ENCODE measurements around the gene GRAMD4.

The GRAMD4 gene

DNA sequence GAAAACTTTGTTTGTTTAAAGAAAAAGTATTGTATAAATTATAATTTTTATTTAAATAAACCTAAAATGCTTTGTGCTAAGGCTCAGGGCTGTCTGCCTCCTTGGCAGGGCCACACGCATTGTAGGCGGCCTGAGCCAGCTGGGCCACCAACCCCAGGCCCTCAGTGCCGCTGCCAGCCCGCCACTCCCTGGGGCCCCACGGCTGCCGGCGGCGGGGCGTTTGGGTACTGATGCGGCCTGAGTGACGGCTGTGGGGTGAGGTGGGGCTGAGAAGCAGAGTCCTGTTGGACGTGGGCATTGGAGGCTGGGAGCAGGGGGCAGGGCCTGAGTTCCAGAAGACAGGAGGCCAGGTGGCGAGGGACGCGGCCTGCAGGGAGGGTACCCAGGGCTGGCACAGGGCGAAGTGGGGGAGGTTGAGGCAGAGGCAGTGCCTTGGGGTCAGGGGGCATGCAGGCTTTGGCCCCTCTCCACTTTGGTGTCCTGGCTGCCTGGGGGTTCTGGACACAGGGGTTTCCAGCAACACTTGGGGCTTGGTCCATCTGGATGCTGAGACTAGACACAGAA lies 59.6 kb downstream of the GRAMD4 start:
- Histone ChIP-seq H3K4me1 (ENCODE audit: low read length) (no peaks in the 10 kb centered on the region), H3K79me2 (ENCODE audit: low read length) (no peaks in the 10 kb centered on the region), H4K20me1 (ENCODE audit: insufficient read depth, low read length) (no peaks in the 10 kb centered on the region), H3K4me2 (ENCODE audit: low read depth, low read length) (no peak overlapping the region), H2AFZ (ENCODE audit: low read length) (no peak overlapping the region), H3K9ac (ENCODE audit: low read length) (no peak overlapping the region), H3F3A (ENCODE audit: insufficient read depth, low read length) (0 out of 2 replicates have a peak, but pooled peaks cover 6% of the 10 kb centered on the region), H3K9me3 (replicated peaks; ENCODE audit: insufficient read depth, low read length) (no peaks in the 10 kb centered on the region), H3K4me3 (ENCODE audit: low read length) (no peak overlapping the region), H3K9me2 (replicated peaks; ENCODE audit: insufficient read depth, low read length) (no peaks in the 10 kb centered on the region), H3K27ac (ENCODE audit: low read length) (no peak overlapping the region), H3K27me3 (replicated peaks; ENCODE audit: insufficient read depth, low read length) (no peaks in the 10 kb centered on the region), H3K36me3 (replicated peaks; ENCODE audit: insufficient read depth, low read length) (no peaks in the 10 kb centered on the region)
- TF ChIP-seq, protein P1, sequence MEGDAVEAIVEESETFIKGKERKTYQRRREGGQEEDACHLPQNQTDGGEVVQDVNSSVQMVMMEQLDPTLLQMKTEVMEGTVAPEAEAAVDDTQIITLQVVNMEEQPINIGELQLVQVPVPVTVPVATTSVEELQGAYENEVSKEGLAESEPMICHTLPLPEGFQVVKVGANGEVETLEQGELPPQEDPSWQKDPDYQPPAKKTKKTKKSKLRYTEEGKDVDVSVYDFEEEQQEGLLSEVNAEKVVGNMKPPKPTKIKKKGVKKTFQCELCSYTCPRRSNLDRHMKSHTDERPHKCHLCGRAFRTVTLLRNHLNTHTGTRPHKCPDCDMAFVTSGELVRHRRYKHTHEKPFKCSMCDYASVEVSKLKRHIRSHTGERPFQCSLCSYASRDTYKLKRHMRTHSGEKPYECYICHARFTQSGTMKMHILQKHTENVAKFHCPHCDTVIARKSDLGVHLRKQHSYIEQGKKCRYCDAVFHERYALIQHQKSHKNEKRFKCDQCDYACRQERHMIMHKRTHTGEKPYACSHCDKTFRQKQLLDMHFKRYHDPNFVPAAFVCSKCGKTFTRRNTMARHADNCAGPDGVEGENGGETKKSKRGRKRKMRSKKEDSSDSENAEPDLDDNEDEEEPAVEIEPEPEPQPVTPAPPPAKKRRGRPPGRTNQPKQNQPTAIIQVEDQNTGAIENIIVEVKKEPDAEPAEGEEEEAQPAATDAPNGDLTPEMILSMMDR (IDR thresholded peaks at IDR 0.05; ENCODE audit: low read length): no peak
- TF ChIP-seq EZH2 (optimal IDR thresholded peaks at IDR 0.05; ENCODE audit: low read depth, low read length) (no peak), EZH2phosphoT487 (IDR thresholded peaks at IDR 0.05; ENCODE audit: low read length) (no peak)
- DNase-seq: no peak

DNA sequence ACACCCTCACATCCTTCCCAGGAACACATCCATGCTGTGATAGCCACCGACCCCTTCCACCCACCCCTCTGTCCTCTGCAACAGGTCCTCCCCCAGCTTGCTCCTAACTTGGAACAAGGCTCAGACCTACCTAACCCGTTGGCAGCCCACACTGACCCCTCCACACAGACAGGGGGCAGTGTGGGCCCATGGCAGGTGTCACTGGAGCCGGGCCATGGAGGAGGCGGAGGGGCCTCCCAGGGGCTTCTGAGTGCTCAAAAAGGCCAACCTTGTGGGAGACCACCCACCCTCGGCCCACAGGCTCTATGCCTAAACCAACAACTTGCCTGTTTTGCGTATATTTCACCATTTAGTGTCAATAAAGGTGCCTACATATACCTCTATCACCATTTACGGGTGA lies 60.8 kb downstream of the GRAMD4 start:
- H3K4me2 ChIP-seq (ENCODE audit: low read depth, low read length): no peak overlapping the region
- no peaks in the 10 kb centered on the region for H3K36me3 ChIP-seq (replicated peaks; ENCODE audit: insufficient read depth, low read length)
- no peaks in the 10 kb centered on the region for H3K79me2 ChIP-seq (ENCODE audit: low read length)
- no peaks in the 10 kb centered on the region for H3K9me2 ChIP-seq (replicated peaks; ENCODE audit: insufficient read depth, low read length)
- DNase-seq: no peak
- no peaks in the 10 kb centered on the region for H3K4me1 ChIP-seq (ENCODE audit: low read length)
- no peaks in the 10 kb centered on the region for H3K27me3 ChIP-seq (replicated peaks; ENCODE audit: insufficient read depth, low read length)
- no peak overlapping the region for H3K27ac ChIP-seq (ENCODE audit: low read length)
- H3K9me3 ChIP-seq (replicated peaks; ENCODE audit: insufficient read depth, low read length): no peaks in the 10 kb centered on the region
- no peak overlapping the region for H2AFZ ChIP-seq (ENCODE audit: low read length)
- TF ChIP-seq, protein P1 (IDR thresholded peaks at IDR 0.05; ENCODE audit: low read length): peak; percentile 43
- no peak for TF ChIP-seq EZH2phosphoT487 (IDR thresholded peaks at IDR 0.05; ENCODE audit: low read length)
- H3K9ac ChIP-seq (ENCODE audit: low read length): no peak overlapping the region
- H3K4me3 ChIP-seq (ENCODE audit: low read length): no peak overlapping the region
- H3F3A ChIP-seq (ENCODE audit: insufficient read depth, low read length): 0 out of 2 replicates have a peak, but pooled peaks cover 6% of the 10 kb centered on the region
- no peaks in the 10 kb centered on the region for H4K20me1 ChIP-seq (ENCODE audit: insufficient read depth, low read length)

DNA sequence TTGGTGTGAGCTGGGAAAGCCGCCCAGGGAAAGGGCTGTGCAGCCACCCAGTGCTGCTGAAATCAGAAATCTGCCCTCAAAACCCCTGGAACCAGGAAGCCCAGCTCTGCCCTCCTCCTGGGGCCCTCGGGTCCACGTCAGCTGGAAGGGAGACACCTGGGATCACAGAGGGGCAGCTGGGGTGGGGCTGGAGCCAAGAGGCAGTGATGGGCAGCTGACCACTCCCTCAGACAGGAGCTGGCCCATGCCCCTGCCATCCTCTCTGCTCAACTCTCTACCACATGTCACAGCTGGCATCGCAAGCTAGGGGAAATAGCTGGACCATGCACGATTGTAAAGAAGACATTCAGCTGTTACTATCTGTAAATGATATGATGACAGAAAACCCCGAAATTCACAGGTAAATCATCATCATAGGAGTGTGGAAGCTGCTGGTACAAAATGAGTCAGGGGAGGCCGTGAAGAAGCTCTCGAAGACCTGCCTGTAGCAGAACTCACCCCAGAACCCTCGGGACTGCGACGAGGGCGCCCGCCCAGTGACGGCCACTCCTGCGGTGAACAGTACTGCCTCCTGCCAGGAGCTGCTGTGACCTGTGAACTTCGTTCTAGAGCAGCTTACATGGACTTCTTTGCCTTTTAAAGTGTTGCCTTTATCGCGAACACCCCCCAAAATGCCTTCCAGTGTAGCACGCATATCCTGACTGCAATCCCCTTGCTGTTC lies 62.0 kb downstream of the GRAMD4 start:
- Histone ChIP-seq H3K9ac (ENCODE audit: low read length) (no peak overlapping the region), H4K20me1 (ENCODE audit: insufficient read depth, low read length) (no peaks in the 10 kb centered on the region), H3K4me1 (ENCODE audit: low read length) (no peaks in the 10 kb centered on the region), H3K27ac (ENCODE audit: low read length) (no peak overlapping the region), H3K36me3 (replicated peaks; ENCODE audit: insufficient read depth, low read length) (0 out of 2 replicates have a peak, but pooled peaks cover 8% of the 10 kb centered on the region), H3K79me2 (ENCODE audit: low read length) (no peaks in the 10 kb centered on the region), H3K4me3 (ENCODE audit: low read length) (no peak overlapping the region), H3K9me3 (replicated peaks; ENCODE audit: insufficient read depth, low read length) (no peaks in the 10 kb centered on the region), H2AFZ (ENCODE audit: low read length) (no peak overlapping the region), H3F3A (ENCODE audit: insufficient read depth, low read length) (0 out of 2 replicates have a peak, but pooled peaks cover 6% of the 10 kb centered on the region), H3K4me2 (ENCODE audit: low read depth, low read length) (no peak overlapping the region), H3K9me2 (replicated peaks; ENCODE audit: insufficient read depth, low read length) (no peaks in the 10 kb centered on the region), H3K27me3 (replicated peaks; ENCODE audit: insufficient read depth, low read length) (no peaks in the 10 kb centered on the region)
- no peak for DNase-seq
- TF ChIP-seq, protein P1 (IDR thresholded peaks at IDR 0.05; ENCODE audit: low read length): no peak
- TF ChIP-seq EZH2 (optimal IDR thresholded peaks at IDR 0.05; ENCODE audit: low read depth, low read length) (no peak), EZH2phosphoT487 (IDR thresholded peaks at IDR 0.05; ENCODE audit: low read length) (no peak)

All from MM.1S (cell line).